HG03565 (cell line): Measurements from ENCODE around the gene SLC39A11.

Experiments used
- ATAC-seq: cut with Tn5 transposase; IDR thresholded peaks from one replicate; pipeline ENCODE4 v1.9.1; 2021; ENCODE audit warnings: mild to moderate bottlenecking, moderate library complexity; ENCODE audit not compliant: unreplicated experiment

SLC39A11 gene

DNA sequence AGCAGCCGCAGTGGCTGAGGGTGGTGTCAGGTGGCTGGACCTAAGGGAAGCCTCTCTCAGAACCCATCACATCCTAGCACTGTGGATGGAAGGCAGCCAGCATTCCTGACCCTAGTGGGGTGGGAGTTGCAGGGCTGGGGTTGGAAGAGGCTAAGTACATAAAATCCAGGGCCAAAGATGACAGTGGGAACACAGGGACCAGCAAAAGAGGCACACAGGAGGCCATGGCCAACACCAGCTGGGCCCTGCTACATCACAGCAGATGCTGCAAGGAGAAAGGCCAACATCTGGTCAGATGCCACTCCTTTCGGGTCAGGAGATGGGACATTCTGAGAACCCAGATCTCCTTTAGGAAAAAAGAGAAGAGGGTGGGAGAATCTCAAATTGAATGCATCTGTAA lies 415.4 kb downstream of the SLC39A11 start:
- ATAC-seq = no peak

GRCh38 chr17:72672729-72673128 lies 419.8 kb downstream of the SLC39A11 start:
- ATAC-seq = no peak

DNA sequence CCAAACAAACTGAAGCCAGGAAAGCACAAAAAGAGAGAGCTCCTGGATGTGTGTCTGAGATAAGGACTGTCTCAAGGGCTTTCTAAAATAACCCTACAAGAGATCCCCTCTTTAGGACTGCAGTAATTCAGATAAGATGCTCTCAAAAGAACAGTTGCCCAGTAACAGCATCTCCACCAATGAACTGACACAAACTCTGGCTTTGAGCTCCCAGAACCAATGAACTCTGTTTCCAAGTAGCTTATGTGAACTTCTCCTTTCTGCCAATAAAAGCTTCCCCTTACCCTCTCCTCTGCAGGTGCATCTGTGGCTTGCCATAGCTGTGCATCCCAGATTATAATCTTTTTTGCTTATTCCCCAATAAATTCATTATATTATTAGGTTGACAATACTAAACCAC lies 421.5 kb downstream of the SLC39A11 start:
- ATAC-seq = no peak

DNA sequence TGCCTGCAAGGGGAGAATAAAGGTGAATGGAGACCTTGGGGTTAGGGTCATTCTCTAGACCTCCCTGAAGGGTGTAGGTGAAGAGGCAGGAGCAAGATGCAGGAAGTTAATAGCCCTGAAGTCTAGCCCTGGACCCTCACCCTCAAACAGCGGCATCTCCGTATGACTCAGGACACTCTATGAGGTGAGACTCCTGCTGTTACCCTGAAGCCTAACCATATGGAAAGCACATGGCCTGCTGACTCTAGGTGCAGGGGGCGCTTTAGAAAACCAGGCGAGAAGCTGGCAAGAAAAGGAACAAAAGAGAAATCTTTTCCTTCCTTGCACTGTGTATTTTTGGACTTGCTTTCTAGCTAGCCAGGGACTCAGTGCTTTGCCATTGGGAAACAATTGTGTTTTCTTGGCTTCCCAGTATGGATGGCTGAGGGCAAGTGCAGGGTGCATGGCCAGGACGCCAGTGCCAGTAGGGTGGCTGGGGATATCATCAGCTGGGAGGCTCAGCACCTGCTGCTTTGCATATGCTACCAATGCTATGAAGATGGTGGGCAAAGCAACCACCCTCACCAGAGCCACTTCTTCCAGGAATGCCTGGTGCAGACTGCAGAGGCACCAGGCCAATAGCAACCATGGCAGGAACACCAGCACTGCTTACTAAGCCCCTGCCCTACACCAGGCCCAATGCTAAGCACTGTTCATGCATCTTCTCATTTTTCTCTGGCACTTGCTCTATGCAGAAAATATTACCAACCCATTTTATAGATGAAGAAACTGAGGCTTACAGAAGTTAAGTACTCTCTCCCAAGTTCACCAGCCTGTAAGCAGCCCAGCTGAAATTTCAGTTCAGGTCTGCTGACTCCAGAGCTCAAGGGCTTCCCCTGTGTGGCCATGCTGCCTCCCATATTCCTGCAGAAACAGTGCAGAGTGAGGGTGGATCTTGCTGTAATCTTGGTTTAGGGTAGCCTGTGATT lies 425.1 kb downstream of the SLC39A11 start:
- ATAC-seq = no peak

- no peak for ATAC-seq
Observed at GRCh38 chr17:72665852-72666851, 426.3 kb downstream of the SLC39A11 start.

GRCh38 chr17:72662827-72663190 lies 429.7 kb downstream of the SLC39A11 start:
- no peak for ATAC-seq

DNA sequence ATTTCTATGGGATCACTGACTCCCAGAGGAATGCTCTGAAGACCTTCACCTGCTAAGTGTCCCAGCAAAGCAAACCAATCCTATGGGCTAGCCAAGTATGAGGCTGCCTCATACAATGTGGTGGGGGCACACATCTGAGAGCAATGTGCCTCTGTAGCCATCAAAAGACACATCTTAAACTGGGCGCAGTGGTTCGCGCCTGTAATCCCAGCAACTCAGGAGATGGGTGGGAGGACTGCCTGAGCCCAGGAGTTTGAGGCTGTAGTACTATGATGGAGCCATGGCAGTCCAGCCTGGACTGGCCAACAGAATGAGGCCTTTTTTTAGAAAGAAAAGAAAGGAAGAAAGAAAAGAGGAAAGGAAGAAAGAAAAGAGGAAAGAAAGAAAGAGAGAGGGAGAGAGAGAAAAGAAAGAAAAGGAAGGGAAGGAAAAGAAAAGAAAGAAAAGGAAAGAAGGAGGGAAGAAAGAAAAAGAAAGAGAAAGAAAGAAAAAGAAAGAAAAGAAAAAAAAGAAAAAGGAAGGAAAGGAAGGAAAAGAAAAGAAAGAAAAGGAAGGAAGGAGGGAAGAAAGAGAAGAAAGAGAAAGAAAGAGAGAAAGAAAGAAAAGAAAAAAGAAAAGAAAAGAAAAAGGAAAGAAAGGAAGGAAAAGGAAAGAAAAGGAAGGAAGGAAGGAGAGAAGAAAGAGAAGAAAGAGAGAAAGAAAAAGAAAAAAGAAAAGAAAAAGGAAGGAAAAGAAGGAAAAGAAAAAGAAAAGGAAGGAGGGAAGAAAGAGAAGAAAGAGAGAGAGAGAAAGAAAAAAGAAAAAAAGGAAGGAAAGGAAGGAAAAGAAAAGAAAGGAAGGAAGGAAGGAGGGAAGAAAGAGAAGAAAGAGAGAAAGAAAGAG lies 430.3 kb downstream of the SLC39A11 start:
- ATAC-seq = no peak

DNA sequence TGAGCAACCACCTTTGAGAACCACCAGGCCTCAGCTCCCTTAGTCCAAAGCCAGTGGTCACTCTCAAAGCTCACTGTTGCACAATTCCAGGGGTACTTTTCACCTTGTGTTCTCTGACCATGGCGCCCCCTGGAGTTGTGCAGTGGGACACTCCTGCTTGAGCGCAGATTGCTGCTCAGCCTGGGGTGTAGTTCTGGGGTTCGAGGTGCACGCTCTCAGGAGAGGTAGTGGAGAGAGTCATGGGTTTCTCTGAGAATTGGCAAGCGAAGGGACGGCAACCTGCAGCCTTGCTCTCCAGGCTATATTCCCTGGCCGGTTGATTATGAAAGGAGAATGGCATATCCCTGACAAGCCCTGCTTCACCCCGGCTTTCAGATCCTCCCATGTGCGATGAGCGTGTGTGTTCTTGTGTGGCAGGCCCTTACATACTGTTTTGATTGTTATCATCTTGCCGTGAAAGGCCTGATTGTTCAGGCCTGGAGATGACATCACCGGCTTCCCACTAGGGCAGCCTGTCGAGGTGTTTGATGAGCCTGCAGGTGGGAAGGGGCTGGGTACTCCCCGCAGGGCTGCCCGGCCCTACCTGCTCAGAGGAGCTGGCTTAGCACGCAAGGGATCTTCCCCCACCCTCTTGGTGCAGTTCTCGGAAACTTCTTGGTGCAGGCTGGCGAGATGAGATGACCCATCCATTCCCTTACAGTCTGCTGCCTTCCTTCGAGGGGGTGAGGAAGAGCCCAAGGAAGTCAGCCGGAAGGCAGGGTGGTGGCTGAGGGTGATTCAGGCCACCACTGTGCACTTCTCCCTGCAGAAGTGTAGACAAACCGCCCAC lies 431.2 kb downstream of the SLC39A11 start:
- no peak for ATAC-seq

DNA sequence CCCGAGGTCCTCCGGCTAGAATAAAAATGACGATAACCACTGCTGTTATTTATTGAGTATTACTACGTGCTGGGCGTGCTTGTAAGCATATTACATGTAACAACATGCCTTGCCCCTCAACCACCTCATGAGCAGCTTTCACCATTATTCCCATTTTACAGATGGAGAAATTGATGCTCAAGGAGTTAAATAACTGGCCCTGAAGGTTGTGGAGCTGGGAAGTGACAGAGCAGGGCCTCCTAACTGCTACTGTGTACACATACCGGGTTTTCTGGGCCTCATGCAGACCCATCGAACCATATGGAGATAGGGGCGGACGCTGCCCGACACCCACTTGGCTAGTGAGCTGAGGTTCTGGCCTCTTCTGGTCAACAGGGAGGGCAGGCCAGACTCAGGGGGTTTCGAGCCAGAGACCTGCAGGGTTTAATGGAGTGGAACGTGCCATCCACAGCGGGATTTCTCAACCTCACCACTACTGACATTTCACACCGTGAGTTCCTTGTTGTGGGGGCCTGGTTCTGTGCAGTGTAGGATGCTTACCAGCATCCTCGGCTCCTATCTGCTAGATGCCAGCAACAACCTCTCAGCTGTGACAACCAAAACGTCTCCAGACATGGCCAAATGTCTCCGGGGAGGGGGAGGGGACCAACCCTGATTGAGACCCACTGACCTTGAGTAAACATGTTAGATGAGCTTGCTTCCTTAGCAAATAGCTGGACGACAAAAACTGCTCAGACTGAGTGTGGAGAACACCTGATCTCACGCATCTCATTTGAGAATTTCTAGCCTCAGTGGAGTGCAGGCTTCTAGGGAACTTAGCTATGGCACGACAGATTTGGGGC lies 432.0 kb downstream of the SLC39A11 start:
- no peak for ATAC-seq

DNA sequence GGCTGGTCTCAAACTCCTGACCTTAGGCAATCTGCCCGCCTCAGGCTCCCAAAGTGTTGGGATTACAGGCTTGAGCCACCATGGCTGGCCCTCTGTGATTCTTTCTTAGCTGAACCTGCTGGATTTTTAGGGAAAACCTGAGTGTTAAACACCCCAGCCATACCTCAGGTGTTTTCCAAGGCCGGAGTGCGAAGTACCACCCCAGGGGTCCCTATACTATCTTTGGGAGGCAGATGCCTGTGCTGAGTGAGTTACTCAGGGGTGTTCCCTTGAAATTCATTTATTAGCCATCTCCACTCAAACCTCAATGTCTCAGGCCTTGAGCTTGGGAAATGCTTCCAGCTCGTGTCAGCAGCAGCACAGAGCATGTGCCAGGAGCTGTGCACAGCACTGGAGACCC lies 432.7 kb downstream of the SLC39A11 start:
- no peak for ATAC-seq

DNA sequence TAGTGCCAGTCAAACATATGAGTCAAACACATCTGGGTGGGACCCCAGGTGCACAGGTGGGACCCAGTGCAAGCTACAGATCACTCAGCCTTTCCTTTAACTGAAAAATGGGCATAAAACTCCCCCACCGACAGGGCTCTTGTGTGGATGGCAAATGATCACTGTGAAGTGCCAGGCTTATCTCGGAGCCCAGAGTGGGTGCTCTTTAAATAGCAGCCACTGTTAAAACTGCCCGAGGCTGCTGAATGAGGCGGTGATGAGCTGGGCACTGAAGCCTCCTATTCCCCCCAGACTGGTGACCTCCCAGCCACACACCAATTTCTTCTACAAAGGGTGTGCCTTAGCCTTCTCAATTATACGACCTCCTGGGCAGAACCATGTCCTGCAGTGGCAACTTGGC lies 433.8 kb downstream of the SLC39A11 start:
- no peak for ATAC-seq

- no peak for ATAC-seq
Observed at GRCh38 chr17:72657467-72658317, 434.8 kb downstream of the SLC39A11 start.

DNA sequence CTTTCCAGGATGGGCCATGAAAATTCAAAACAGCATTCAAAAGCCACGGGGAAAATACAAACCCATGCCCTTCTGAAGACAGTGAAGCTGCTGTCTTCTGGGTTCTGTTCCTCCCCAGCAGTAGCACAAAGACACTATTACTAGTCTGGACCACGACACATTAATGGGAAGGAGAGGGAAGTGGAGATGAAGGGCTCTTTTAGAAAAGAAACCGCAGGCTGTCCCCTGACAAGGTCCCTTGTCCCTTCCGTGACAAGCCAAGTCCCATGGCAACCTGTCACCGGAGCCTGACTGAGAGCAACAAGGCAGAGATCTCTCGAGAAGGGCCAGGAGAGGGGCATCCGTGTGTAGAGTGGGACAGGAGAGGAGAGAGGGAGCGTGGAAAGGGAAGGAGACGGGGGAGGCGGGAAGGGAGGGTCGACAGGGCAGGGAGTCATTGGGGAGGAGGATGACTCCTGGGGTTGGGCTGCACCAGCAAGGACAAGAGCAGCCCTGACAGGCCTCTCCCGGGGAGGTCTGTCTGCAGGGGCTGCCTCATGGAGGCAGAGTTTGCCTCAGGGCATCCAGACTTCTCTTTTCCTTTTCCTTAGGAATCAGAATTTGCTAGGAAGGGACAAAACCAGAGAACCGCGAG lies 436.2 kb downstream of the SLC39A11 start:
- ATAC-seq = no peak

GRCh38 chr17:72654706-72655105 lies 437.8 kb downstream of the SLC39A11 start:
- no peak for ATAC-seq

- no peak for ATAC-seq
Observed at GRCh38 chr17:72651988-72652387, 440.5 kb downstream of the SLC39A11 start.

DNA sequence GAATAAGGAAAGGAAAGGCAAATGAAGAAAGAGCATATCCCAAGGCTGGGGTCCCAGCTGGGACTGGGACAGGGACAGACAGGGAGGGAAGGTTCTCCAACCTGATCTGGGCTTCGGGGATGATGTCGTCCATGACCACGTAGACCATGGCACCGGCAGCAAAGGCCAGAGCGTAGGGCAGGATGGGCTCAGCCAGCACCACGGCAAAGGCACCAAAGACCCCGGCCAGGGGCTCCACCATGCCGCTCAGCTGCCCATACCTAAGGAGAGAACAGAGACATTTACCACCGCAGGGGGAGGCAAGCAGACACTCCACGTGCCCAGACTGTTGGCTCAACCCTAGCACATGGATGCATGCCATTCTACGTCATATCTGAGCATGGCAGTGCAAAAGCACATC lies 443.8 kb downstream of the SLC39A11 start:
- no peak for ATAC-seq

- no peak for ATAC-seq
Observed at GRCh38 chr17:72646176-72646575, 446.3 kb downstream of the SLC39A11 start.
